CD4-positive, alpha-beta memory T cell (primary cell): ENCODE results near the gene SNN. TPM values are rescaled to one million over a fixed set of nuclear protein-coding genes. Genes with fewer than 3 reads are reported as not detected.

Experiments
- CTCF ChIA-PET: fragments of 350-600 bp; sonication (Branson Sonifier 250); formaldehyde crosslinking; loops from one replicate; lab custom pipeline; 2021; ENCODE audit warnings: inconsistent platforms; ENCODE audit not compliant: partially characterized antibody; lab: Charles Lee
- POLR2A ChIA-PET: fragments of 350-600 bp; sonication (Branson Sonifier 250); formaldehyde crosslinking; loops from one replicate; lab custom pipeline; 2021; ENCODE audit not compliant: partially characterized antibody; lab: Charles Lee
- DNase-seq, 5 donors: peaks; one replicate each; pipeline versions ENCODE4 v3.0.0 to v3.0.0-alpha.2; 2020 to 2022; ENCODE audit warnings: mixed read lengths in 1 of 5
- H3K27ac ChIP-seq: one replicate; pipeline ENCODE4 v1.7.0; 2013; ENCODE audit warnings: low read depth, low read length
- H3K27me3 ChIP-seq: 2 replicates; pipeline ENCODE4 v1.7.0; 2013; ENCODE audit warnings: mild to moderate bottlenecking, low read length, moderate library complexity; ENCODE audit not compliant: insufficient read depth
- H3K36me3 ChIP-seq: 2 replicates; pipeline ENCODE4 v1.7.0; 2013; ENCODE audit warnings: mild to moderate bottlenecking, low read length, moderate library complexity; ENCODE audit not compliant: insufficient read depth
- H3K4me1 ChIP-seq: 2 replicates; pipeline ENCODE4 v1.7.0; 2013; ENCODE audit warnings: mild to moderate bottlenecking, low read length, moderate library complexity; ENCODE audit not compliant: insufficient read depth
- H3K4me3 ChIP-seq, 2 donors: one replicate each; pipeline ENCODE4 v1.7.0; 2013; ENCODE audit warnings: low read length in 2 of 2, mild to moderate bottlenecking in 1 of 2
- H3K9me3 ChIP-seq, 2 donors: one replicate each; pipeline ENCODE4 v1.7.0; 2013; ENCODE audit warnings: low read length in 2 of 2, control low read depth in 1 of 2; ENCODE audit not compliant: control insufficient read depth in 1 of 2
- H3K27ac Mint-ChIP-seq, 7 donors: one replicate each; pipeline ENCODE4 v1.8.0; 2020 to 2021; ENCODE audit warnings: mixed read lengths in 7 of 7, mild to moderate bottlenecking in 6 of 7, inconsistent platforms in 3 of 7, moderate library complexity in 3 of 7
- H3K27me3 Mint-ChIP-seq, 2 donors: one replicate each; pipeline ENCODE4 v1.8.0; 2020 to 2021; ENCODE audit warnings: mixed read lengths in 2 of 2
- H3K36me3 Mint-ChIP-seq, 2 donors: one replicate each; pipeline ENCODE4 v1.8.0; 2020 to 2021; ENCODE audit warnings: mixed read lengths in 2 of 2, inconsistent platforms in 1 of 2, mild to moderate bottlenecking in 1 of 2
- H3K4me1 Mint-ChIP-seq, 4 donors: one replicate each; pipeline ENCODE4 v1.8.0; 2020 to 2021; ENCODE audit warnings: mixed read lengths in 4 of 4, mild to moderate bottlenecking in 1 of 4
- H3K4me3 Mint-ChIP-seq, 8 donors: one replicate each; pipeline ENCODE4 v1.8.0; 2020 to 2021; ENCODE audit warnings: mixed read lengths in 8 of 8, mild to moderate bottlenecking in 7 of 8, moderate library complexity in 6 of 8, inconsistent platforms in 3 of 8
- H3K9me3 Mint-ChIP-seq, 8 donors: one replicate each; pipeline ENCODE4 v1.8.0; 2020 to 2021; ENCODE audit warnings: mixed read lengths in 8 of 8, mild to moderate bottlenecking in 5 of 8, inconsistent platforms in 3 of 8, moderate library complexity in 1 of 8
- intact Hi-C: fragments of 100-400 bp; cut with micrococcal nuclease; formaldehyde crosslinking; loops from one replicate; pipeline ENCODE4 v1.15.1; 2023
- polyA plus RNA-seq, 2 donors: library from polyadenylated mRNA; unstranded; fragments of 300-500 nt; fragmentation: Illumina TruSeq; gene quantifications; one replicate each; pipeline ENCODE4 v1.2.3, GENCODE V29; 2021
- total RNA-seq, 2 experiments: library from RNA; stranded (reverse); gene quantifications; one replicate each; pipeline ENCODE4 v1.2.3, GENCODE V29; 2021

Gene SNN
- total and polyA plus RNA-seq, 4 experiments from 2014 or later = 16.1 to 20.4 (median 18.0) TPM

DNA sequence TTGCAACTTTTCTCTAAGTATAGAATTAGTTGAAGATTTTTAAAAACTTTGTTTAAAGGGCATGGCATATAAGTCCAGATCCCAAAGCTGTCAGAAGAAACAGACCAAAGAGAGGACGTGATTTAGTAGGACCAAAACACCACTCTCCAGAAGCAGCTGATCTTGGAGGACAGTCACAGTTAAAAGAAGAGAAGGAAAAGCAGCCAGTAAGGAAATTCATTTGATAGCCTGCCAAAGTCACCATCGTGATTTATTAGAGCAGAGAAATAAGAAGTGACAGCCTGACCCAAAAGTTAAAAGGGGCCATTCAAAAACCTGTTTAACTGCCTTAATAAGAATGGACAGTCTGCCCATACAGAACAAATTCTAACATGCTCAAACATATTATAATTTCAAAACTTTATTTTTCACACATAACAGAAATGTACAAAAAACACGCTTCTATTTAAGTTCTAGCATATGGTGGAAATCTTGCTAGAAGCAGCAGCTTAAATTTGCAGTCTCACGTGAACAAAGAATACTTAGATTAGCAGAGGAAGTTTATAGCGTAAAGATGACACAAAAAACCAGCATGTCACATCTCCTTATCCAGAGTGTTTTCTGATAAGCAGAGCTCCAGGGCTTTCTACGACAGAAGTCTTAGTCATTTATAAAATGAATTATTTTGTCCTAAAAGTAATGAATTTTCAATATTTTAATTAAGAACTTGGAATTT lies 37.2 kb downstream of the SNN start:
- Mint-ChIP-seq H3K36me3 (peaks cover 30 to 63% of the 10 kb centered on the region in 2 donors), H3K4me1 (peaks cover 22 to 43% (median 23%) of the 10 kb centered on the region in 4 donors)

DNA sequence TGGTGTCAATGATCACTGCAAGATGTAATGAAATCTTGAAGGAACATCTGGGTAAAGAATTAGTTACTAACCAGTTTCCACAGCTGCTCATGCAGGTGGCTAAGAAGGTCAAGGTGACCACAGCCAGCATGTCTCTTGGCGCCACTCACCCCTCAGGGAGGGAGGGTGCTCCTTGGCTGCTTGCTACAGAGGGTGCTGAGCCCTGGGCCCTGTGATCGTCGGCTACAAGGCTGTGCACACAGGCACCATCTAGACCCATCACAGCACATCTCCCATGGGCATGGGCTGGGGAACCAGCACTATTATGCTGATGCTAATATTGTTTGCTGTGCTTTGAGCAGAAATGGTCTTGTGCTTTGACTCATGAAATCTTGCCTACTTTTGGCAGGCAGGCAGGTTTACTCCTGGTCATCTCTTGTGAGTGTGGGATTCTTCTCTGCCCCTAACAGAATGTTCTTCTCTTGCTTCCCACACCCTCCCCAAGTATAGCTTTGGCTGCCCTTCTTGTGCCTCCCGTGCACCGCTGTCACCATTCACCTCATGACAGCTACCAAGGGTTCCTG lies 38.0 kb downstream of the SNN start:
- H3K36me3 Mint-ChIP-seq = peaks cover 36 to 63% of the 10 kb centered on the region in 2 donors
- no peak overlapping the region for H3K27ac ChIP-seq
- ChIA-PET POLR2A (interaction anchor here (0.6 kb wide), 1 partner anchor 68 kb away, joined by 3 read pairs; no protein-coding TSS in a partner anchor), CTCF (interaction anchor here (0.7 to 1.2 kb wide), 3 partner anchors 8 to 174 kb away, joined by 3 to 6 read pairs (median 3); no protein-coding TSS in a partner anchor)
- intact Hi-C loops = no loop called here
- no peaks in the 10 kb centered on the region for H3K9me3 Mint-ChIP-seq
- H3K9me3 ChIP-seq = no peaks in the 10 kb centered on the region
- no peak overlapping the region for H3K4me3 ChIP-seq
- H3K36me3 ChIP-seq = peaks cover 31% of the 10 kb centered on the region
- no peaks in the 10 kb centered on the region for H3K27me3 Mint-ChIP-seq
- no peak overlapping the region for H3K4me3 Mint-ChIP-seq
- H3K27ac Mint-ChIP-seq = peak overlapping the region in 1 of 7 donors; percentile 68
- DNase-seq = no peak
- H3K4me1 ChIP-seq = peaks cover 5% of the 10 kb centered on the region
- H3K27me3 ChIP-seq = no peaks in the 10 kb centered on the region
- H3K4me1 Mint-ChIP-seq = peaks cover 19 to 38% (median 20%) of the 10 kb centered on the region in 4 donors

More for the DNA sequence above, 37.2 kb downstream of the SNN start:
- intact Hi-C loops = no loop called here
- H3K27ac ChIP-seq = no peak overlapping the region
- Mint-ChIP-seq H3K27me3 (no peaks in the 10 kb centered on the region), H3K9me3 (no peaks in the 10 kb centered on the region), H3K27ac (no peak overlapping the region), H3K4me3 (no peak overlapping the region)
- H3K36me3 ChIP-seq = peaks cover 25% of the 10 kb centered on the region
- POLR2A ChIA-PET = no interaction called here
- CTCF ChIA-PET = interaction anchor here (1.1 to 1.2 kb wide), 2 partner anchors 9 to 16 kb away, joined by 3 to 6 read pairs; no protein-coding TSS in a partner anchor
- peaks cover 5% of the 10 kb centered on the region for H3K4me1 ChIP-seq
- DNase-seq = no peak
- H3K27me3 ChIP-seq = no peaks in the 10 kb centered on the region
- H3K9me3 ChIP-seq = no peaks in the 10 kb centered on the region
- no peak overlapping the region for H3K4me3 ChIP-seq

GRCh38 chr16:11707679-11708197 lies 39.5 kb downstream of the SNN start:
- no peaks in the 10 kb centered on the region for H3K9me3 ChIP-seq
- no peak for DNase-seq
- ChIA-PET CTCF (interaction anchor here (0.6 to 1.7 kb wide), 3 partner anchors 32 to 298 kb away, joined by 3 to 6 read pairs (median 4); no protein-coding TSS in a partner anchor), POLR2A (interaction anchor here (0.9 kb wide), 1 partner anchor 28 kb away, joined by 3 read pairs; no protein-coding TSS in a partner anchor)
- Mint-ChIP-seq H3K27ac (no peak overlapping the region), H3K36me3 (peaks cover 42 to 69% of the 10 kb centered on the region in 2 donors), H3K4me3 (no peak overlapping the region), H3K9me3 (no peaks in the 10 kb centered on the region), H3K4me1 (peaks cover 18 to 39% (median 23%) of the 10 kb centered on the region in 4 donors), H3K27me3 (no peaks in the 10 kb centered on the region)
- intact Hi-C loops = no loop called here
- H3K4me1 ChIP-seq = peaks cover 5% of the 10 kb centered on the region
- peaks cover 30% of the 10 kb centered on the region for H3K36me3 ChIP-seq
- H3K27ac ChIP-seq = no peak overlapping the region
- H3K27me3 ChIP-seq = no peaks in the 10 kb centered on the region
- no peak overlapping the region for H3K4me3 ChIP-seq

GRCh38 chr16:11708421-11708820 lies 40.2 kb downstream of the SNN start:
- POLR2A ChIA-PET = interaction anchor here (0.9 kb wide), 1 partner anchor 28 kb away, joined by 3 read pairs; no protein-coding TSS in a partner anchor
- intact Hi-C loops = no loop called here
- no peaks in the 10 kb centered on the region for H3K27me3 Mint-ChIP-seq

GRCh38 chr16:11711662-11712061 lies 43.4 kb downstream of the SNN start:
- Histone ChIP-seq H3K27me3 (no peaks in the 10 kb centered on the region), H3K4me1 (no peaks in the 10 kb centered on the region), H3K4me3 (no peak overlapping the region), H3K9me3 (no peaks in the 10 kb centered on the region), H3K36me3 (peaks cover 25% of the 10 kb centered on the region), H3K27ac (no peak overlapping the region)
- H3K9me3 Mint-ChIP-seq = no peaks in the 10 kb centered on the region
- no peaks in the 10 kb centered on the region for H3K27me3 Mint-ChIP-seq
- no peak for DNase-seq
- intact Hi-C loops = no loop called here
- CTCF ChIA-PET = interaction anchor here (0.7 to 3.8 kb wide), 7 partner anchors 11 to 356 kb away, joined by 3 to 20 read pairs (median 6); no protein-coding TSS in a partner anchor
- no peak overlapping the region for H3K4me3 Mint-ChIP-seq
- H3K27ac Mint-ChIP-seq = peak overlapping the region in 1 of 7 donors; percentile 52
- H3K36me3 Mint-ChIP-seq = peaks cover 38 to 59% of the 10 kb centered on the region in 2 donors
- peaks cover 8 to 17% (median 12%) of the 10 kb centered on the region in 4 donors for H3K4me1 Mint-ChIP-seq
- POLR2A ChIA-PET = no interaction called here

More at GRCh38 chr16:11708421-11708820, 40.2 kb downstream of the SNN start:
- Histone ChIP-seq H3K4me1 (no peaks in the 10 kb centered on the region), H3K9me3 (no peaks in the 10 kb centered on the region), H3K36me3 (peaks cover 23% of the 10 kb centered on the region), H3K27me3 (no peaks in the 10 kb centered on the region), H3K27ac (no peak overlapping the region), H3K4me3 (no peak overlapping the region)
- DNase-seq = no peak
- peaks cover 35 to 62% of the 10 kb centered on the region in 2 donors for H3K36me3 Mint-ChIP-seq
- peak overlapping the region in 2 of 7 donors; percentile 46 to 52 for H3K27ac Mint-ChIP-seq
- CTCF ChIA-PET = interaction anchor here (1.7 kb wide), 1 partner anchor 67 kb away, joined by 6 read pairs; no protein-coding TSS in a partner anchor
- peaks cover 15 to 32% (median 21%) of the 10 kb centered on the region in 4 donors for H3K4me1 Mint-ChIP-seq
- H3K4me3 Mint-ChIP-seq = peak overlapping the region in 1 of 8 donors; percentile 1
- H3K9me3 Mint-ChIP-seq = no peaks in the 10 kb centered on the region

- Histone ChIP-seq H3K27me3 (no peaks in the 10 kb centered on the region), H3K4me1 (no peaks in the 10 kb centered on the region), H3K36me3 (peaks cover 25% of the 10 kb centered on the region), H3K4me3 (no peak overlapping the region), H3K9me3 (no peaks in the 10 kb centered on the region), H3K27ac (no peak overlapping the region)
- ChIA-PET POLR2A (no interaction called here), CTCF (interaction anchor here (0.7 to 3.8 kb wide), 7 partner anchors 11 to 356 kb away, joined by 3 to 20 read pairs (median 4); no protein-coding TSS in a partner anchor)
- Mint-ChIP-seq H3K9me3 (no peaks in the 10 kb centered on the region), H3K4me3 (no peak overlapping the region), H3K4me1 (peaks cover 9 to 18% (median 13%) of the 10 kb centered on the region in 4 donors), H3K27me3 (no peaks in the 10 kb centered on the region), H3K27ac (peak overlapping the region in 2 of 7 donors; percentile 40 to 52), H3K36me3 (peaks cover 38 to 60% of the 10 kb centered on the region in 2 donors)
- intact Hi-C loops = no loop called here
- no peak for DNase-seq
Measured at GRCh38 chr16:11712122-11712521, 43.9 kb downstream of the SNN start.
